ENCODE data around the gene FST.

The FST gene

GRCh38 chr5:53487436-53487835, 7.0 kb downstream of the FST start:
- no peak overlapping the region for H3K27ac ChIP-seq
- peaks cover 0 to 20% (median 5%) of the 10 kb centered on the region in 4 donors for H3K4me1 ChIP-seq
- H3K9me3 ChIP-seq: no peaks in the 10 kb centered on the region
- TF ChIP-seq CTCF (IDR thresholded peaks at IDR 0.05): no peak
- intact Hi-C loops (cut with DNase I; ENCODE audit: low total_unique reads): no loop called here
- H3K36me3 ChIP-seq: no peaks in the 10 kb centered on the region
- no peak overlapping the region for H3K4me3 ChIP-seq
- H3K27me3 ChIP-seq: no peaks in the 10 kb centered on the region
- no peak for DNase-seq

GRCh38 chr5:53488195-53488722, 7.8 kb downstream of the FST start:
- Histone ChIP-seq H3K9me3 (no peaks in the 10 kb centered on the region), H3K27me3 (no peaks in the 10 kb centered on the region), H3K4me1 (peaks cover 0 to 14% (median under 1%) of the 10 kb centered on the region in 4 donors), H3K36me3 (no peaks in the 10 kb centered on the region), H3K27ac (no peak overlapping the region), H3K4me3 (no peak overlapping the region)
- intact Hi-C loops (cut with DNase I; ENCODE audit: low total_unique reads): no loop called here
- TF ChIP-seq CTCF (IDR thresholded peaks at IDR 0.05): no peak
- no peak for DNase-seq

GRCh38 chr5:53490747-53491146, 10.3 kb downstream of the FST start:
- Histone ChIP-seq H3K4me3 (no peak overlapping the region), H3K36me3 (no peaks in the 10 kb centered on the region), H3K4me1 (peaks cover 0 to 10% (median 0%) of the 10 kb centered on the region in 4 donors), H3K27ac (peak overlapping the region in 1 of 2 donors; percentile 41), H3K9me3 (no peaks in the 10 kb centered on the region), H3K27me3 (no peaks in the 10 kb centered on the region)
- DNase-seq: no peak
- intact Hi-C loops (cut with DNase I; ENCODE audit: low total_unique reads): no loop called here
- no peak for TF ChIP-seq CTCF (IDR thresholded peaks at IDR 0.05)

GRCh38 chr5:53501054-53501453, 20.6 kb downstream of the FST start:
- Histone ChIP-seq H3K36me3 (no peaks in the 10 kb centered on the region), H3K4me1 (no peaks in the 10 kb centered on the region), H3K27me3 (no peaks in the 10 kb centered on the region), H3K4me3 (no peak overlapping the region), H3K27ac (no peak overlapping the region), H3K9me3 (no peaks in the 10 kb centered on the region)
- TF ChIP-seq CTCF (IDR thresholded peaks at IDR 0.05): no peak
- intact Hi-C loops (cut with DNase I; ENCODE audit: low total_unique reads): no loop called here
- DNase-seq: no peak

GRCh38 chr5:53503562-53504218, 23.3 kb downstream of the FST start:
- Histone ChIP-seq H3K36me3 (no peaks in the 10 kb centered on the region), H3K4me3 (no peak overlapping the region), H3K27me3 (no peaks in the 10 kb centered on the region), H3K9me3 (no peaks in the 10 kb centered on the region), H3K27ac (no peak overlapping the region), H3K4me1 (no peaks in the 10 kb centered on the region)
- no peak for TF ChIP-seq CTCF (IDR thresholded peaks at IDR 0.05)
- no peak for DNase-seq
- intact Hi-C loops (cut with DNase I; ENCODE audit: low total_unique reads): no loop called here

All from tibial artery (tissue), 4 donors.